ENCODE data around the gene PODN.

PODN gene

DNA sequence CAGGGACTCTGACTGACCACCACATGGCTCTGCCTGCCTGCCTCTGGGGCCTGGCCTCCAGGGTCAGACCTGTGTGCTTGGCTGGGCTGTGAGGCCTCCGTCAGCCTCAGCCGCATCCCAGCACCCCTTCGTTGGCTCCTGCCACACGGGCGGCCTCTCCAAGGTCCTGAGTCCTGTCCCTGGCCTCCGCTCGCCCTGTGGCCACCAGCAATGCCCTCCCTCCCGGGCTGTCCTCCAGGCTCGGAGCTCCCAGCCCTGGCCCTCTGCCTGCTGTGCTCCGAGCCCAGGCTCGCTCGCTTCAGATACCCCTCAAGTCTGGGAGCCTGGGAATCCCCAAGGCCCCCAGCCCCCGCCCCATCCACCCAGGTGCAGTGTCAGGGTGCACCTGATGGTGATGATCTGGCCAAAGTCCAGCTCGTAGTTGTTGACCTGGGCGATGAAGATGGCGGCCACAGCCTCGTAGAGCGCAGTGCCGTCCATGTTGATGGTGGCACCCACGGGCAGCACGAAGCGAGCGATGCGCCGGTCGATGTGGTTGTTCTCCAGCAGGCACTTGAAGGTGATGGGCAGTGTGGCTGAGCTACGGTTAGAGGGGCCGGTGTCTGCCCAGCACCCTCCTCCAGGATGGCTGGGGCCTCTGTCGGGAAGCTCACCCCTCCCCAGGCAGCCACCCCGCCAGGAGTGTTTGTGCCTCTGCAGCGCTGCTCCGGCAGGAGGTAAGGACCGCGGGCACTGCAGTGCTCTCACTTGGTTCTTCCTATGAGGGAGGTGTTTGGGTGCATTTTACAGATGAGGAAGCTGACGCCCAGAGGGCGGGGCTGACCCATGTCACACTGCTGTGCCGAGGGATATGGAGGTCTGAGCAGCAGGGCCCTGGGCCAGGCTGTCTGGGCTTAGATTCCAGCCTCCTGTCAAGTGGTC, 28.5 kb downstream of the PODN start:
- DNase-seq = no peak

DNA sequence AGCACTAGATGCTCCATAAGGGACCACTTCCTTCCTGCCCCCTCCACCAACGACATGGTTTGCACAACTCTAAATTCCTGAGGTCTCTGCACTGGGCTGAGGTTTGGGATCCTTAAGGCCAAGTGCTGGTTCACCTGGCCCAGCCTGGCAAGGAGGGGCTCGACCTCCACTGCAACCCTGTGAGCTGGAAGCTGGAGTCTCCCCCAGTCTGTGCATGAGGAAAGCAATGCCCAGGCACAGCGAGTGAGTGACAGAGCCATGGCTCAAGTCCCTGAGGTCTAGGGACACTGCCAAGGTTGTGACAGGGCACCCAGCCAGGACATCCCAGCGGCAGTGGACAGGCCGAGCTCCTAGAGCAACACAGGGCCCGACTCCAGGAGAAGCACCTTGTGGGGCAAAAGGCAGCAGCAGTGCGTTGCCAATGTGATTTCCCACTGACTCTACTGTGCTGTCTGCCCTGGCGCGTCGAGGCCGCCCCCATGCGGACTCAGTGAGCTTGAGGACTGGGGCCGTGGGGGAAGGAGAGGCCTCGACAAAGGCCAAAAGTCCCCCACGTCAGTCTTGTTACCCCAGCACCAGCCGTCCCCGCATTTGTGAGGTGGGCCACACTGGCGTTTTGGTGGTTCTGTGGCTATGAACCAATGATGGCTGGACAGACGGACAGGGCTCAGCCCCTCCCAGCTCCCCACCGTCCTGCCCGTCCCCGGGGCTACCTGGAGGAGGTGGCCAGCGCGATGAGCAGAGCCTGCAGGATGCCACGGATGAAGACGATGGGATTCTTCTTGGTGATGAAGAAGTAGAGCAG, 30.0 kb downstream of the PODN start:
- DNase-seq = no peak

GRCh38 chr1:53092659-53093450, 30.8 kb downstream of the PODN start:
- no peak for DNase-seq

GRCh38 chr1:53093451-53093754, 31.4 kb downstream of the PODN start:
- DNase-seq = no peak

GRCh38 chr1:53093778-53094532, 31.9 kb downstream of the PODN start:
- DNase-seq = no peak

- DNase-seq = no peak
These were observed 32.5 kb downstream of the PODN start for GRCh38 chr1:53094533-53094919.

- DNase-seq = no peak
These were observed 42.4 kb downstream of the PODN start for GRCh38 chr1:53104289-53104913.

GRCh38 chr1:53107090-53107489, 45.1 kb downstream of the PODN start:
- no peak for DNase-seq

- peak in 2 of 5 experiments; percentile 2 to 45 for DNase-seq
These were observed 45.7 kb downstream of the PODN start for GRCh38 chr1:53107570-53108322.

DNA sequence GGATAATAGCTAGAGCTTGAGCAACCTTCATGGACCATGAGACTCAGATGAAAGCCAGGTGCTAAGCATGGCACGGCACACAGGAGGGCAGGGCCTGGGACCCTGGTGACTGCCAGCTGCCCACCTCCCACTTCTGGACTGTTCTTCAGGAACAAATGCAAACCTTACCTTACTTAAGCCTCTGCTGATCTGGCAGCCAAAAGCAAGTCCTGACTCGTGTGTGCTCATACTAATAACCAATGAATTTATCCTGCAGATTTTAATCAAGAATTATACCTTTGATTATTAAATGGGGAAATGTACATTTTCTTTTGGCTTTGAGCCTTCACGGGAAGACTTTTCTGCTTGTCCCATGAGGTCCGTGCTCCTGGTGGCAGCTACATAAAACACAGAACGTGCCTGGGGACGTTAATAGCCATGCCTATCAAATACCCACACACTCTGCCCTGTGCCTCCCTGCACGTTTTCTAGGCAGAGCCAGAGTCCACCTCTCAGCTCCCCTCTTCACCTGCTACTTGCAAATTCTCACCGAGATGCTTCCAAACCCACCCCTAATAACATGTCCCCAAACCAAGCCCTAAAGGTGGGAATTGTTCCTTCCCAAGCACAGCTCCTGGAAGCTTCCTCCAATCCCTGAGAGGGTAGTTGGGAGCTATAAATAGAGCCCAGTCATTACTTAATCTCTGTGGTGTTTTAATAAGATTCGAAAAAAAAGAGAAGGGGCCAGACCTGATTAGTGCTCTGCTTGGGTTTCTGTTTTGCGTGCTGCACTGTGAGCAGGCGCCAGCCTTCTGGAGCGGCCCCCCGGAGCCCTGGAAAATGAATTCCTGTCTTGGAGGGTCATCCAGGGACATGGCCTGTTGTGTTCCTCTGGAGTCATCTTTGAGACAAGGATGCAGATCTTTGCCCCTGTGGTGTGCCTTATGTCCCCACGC, 46.9 kb downstream of the PODN start:
- DNase-seq = no peak

DNA sequence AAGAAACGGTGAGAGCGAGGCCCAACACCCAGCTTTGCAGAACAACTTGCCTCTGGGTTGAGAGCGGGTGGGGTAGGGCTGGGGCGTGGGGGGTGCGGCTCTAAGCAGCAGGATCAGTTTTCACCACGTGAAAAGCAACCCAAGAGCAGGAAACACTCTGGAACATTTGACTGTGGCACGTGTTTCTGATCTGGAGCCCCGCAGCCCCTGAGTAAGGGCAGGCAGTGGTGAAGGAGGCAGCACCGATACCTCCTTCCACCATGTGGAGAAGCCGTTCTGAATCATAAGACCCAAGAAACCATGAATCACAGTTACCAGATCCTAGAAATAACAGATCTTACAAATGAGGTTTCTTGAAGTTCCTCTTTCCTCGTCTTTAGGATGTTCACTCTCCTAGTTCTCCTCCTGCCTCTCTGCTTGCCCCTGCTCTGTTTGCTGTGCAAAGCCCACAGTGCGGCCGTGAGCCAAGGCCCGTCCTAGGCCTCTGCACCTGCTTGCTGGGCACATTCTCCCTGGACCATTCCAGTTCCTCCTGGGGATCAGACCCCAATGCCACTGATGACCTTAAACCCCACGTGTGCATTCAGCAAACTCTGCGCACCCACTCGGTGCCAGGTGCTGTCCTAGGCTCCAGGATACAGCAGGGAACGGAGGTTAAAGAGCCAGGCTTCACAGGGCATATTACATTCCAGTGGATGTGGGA, 48.5 kb downstream of the PODN start:
- no peak for DNase-seq

DNA sequence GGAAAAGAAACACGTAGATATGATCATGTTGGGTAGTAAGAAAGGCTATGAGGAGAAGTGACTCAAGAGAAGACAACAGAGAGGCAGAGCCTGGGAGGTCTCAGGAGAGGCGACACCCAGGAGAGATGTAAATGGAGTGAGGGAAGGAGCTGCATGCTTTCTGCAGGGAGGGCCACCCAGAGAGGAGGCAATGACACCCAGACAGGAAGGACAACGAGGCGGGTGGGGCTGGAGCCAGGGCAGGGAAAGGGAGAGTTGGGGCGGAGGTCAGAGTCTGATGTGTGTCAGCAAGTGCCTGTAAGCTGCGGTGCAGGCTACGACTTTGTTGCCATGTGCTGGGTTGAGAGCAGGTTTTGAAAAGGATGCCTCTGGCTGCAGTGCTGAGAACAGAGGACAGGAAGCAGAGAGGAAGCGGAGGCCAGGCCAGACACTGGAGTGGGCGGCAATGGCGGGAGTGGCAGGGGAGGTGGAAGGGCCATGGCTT, 49.1 kb downstream of the PODN start:
- no peak for DNase-seq

GRCh38 chr1:53111693-53112092, 49.7 kb downstream of the PODN start:
- DNase-seq = no peak

DNA sequence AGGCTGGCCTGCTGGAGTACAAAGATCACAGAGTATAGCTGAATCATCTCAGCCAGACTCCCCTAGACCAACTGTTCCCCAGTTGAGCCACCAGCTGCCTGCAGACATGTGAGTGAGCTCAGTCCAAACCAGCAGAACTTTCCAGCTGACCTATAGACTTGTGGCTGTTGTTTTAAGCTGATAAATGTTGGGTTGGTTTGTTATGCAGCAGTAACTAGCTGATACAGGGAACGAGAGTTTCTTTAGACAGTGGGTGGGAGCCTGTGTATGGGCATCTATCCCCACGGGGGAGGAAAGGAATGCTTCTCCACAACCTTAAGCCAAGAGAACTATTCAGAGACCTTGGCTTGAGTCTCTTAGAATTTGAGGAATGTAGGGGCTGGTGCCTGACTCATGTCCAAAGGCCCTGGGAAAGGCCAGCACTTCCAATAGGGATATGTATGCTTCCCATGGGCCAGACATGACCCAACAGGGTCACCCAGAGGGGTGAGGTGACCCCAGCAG, 50.3 kb downstream of the PODN start:
- no peak for DNase-seq

DNA sequence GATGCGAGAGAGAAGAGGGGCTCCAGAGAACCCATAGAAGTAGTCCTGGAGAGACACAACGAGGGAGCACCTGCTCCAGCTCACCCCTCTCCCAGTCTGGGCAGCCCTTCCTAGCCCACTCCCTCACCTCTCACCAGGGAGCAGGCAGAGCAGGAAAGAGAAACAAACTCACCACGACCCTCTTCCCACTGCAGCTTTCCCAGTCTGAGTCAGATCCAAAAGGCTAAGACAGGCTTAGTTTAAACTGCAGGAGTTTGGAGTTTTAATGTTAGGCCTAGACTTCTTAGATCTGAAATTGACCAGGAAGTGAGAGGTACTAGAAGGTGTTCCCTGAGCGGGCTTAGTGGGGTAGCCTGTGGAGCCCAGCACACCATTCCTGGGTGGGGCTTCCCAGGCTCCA, 50.8 kb downstream of the PODN start:
- DNase-seq = no peak

GRCh38 chr1:53114090-53114489, 52.1 kb downstream of the PODN start:
- DNase-seq = no peak

DNA sequence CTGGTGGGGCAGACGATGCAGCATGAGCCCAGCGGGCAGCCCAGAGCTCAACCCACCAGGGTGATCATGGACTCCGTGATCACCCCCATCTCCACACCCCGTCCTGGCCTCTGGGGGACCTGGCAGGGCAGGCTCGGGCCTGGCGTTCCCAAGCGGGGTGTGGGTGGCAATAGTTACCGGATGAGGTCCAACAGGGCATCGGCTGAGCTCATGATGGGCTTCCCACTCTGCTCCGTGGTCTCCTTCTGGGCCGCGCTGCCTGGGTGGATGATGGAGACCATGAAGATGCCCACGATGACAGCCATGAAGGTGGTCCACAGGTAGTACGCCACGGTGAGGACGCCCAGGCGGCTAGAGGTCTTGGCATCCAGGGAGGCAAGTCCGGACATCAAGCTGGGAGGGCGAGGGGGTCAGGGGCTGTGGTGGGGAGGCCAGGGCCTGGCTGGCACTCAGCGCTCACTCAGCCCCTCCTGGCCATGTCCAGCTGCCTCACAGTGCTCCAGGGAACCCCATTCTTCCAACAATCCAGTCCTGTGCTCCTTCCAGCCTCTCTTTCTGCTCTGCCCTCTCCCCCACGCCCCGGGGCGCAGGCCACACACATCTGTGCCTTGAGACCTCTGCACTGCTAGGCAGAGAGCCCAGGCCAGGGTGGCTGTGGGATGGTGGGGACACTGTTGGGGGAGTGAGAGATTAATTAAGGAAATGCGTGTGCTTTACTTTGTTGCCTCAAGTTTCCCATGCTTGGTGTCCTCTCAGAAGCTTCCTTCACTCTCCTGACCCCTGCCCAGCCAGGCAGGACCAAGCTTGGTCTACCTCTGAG, 52.8 kb downstream of the PODN start:
- no peak for DNase-seq

Data from T-helper 2 cell (primary cell).